T-helper 2 cell treated with Interferon-gamma antibody and Interleukin-4, amounts not matched to agents 100 ng/mL and 5 ng/mL, for 36 hours (primary cell): Measurements from ENCODE around the gene MACROD2. TPM values are rescaled to one million over a fixed set of nuclear protein-coding genes. Genes with fewer than 3 reads are reported as not detected.

Experiments used
- intact Hi-C: fragments of 100-400 bp; cut with micrococcal nuclease; formaldehyde crosslinking; loops from one replicate; pipeline ENCODE4 v1.15.1; 2023
- total RNA-seq: library from RNA; stranded (reverse); gene quantifications from 2 replicates; pipeline ENCODE4 v1.2.3, GENCODE V29; 2022

MACROD2 gene
- total RNA-seq, 1 donor from 2014 or later = not detected

GRCh38 chr20:14062171-14062570 lies 66.9 kb downstream of the MACROD2 start:
- intact Hi-C loops = no loop called here

GRCh38 chr20:14062786-14063185 lies 67.5 kb downstream of the MACROD2 start:
- intact Hi-C loops = no loop called here

- intact Hi-C loops = no loop called here
These were observed 69.0 kb downstream of the MACROD2 start for GRCh38 chr20:14064333-14064732.

GRCh38 chr20:14064921-14065320 lies 69.6 kb downstream of the MACROD2 start:
- intact Hi-C loops = no loop called here

- intact Hi-C loops = no loop called here
These were observed 70.5 kb downstream of the MACROD2 start for GRCh38 chr20:14065774-14066173.

- intact Hi-C loops = no loop called here
These were observed 72.3 kb downstream of the MACROD2 start for GRCh38 chr20:14067603-14068002.

GRCh38 chr20:14069796-14070195 lies 74.5 kb downstream of the MACROD2 start:
- intact Hi-C loops = no loop called here

GRCh38 chr20:14093652-14094051 lies 98.3 kb downstream of the MACROD2 start:
- intact Hi-C loops = no loop called here

- intact Hi-C loops = no loop called here
These were observed 102.9 kb downstream of the MACROD2 start for GRCh38 chr20:14098261-14098660.

GRCh38 chr20:14113416-14113815 lies 118.1 kb downstream of the MACROD2 start:
- intact Hi-C loops = no loop called here

GRCh38 chr20:14114065-14114704 lies 118.9 kb downstream of the MACROD2 start:
- intact Hi-C loops = no loop called here

- intact Hi-C loops = no loop called here
These were observed 120.7 kb downstream of the MACROD2 start for GRCh38 chr20:14116037-14116436.

GRCh38 chr20:14117768-14118167 lies 122.5 kb downstream of the MACROD2 start:
- intact Hi-C loops = no loop called here

- intact Hi-C loops = no loop called here
These were observed 131.5 kb downstream of the MACROD2 start for GRCh38 chr20:14126856-14127255.

GRCh38 chr20:14127514-14128223 lies 132.4 kb downstream of the MACROD2 start:
- intact Hi-C loops = no loop called here

- intact Hi-C loops = no loop called here
These were observed 138.7 kb downstream of the MACROD2 start for GRCh38 chr20:14134004-14134403.

GRCh38 chr20:14142171-14142570 lies 146.9 kb downstream of the MACROD2 start:
- intact Hi-C loops = no loop called here

GRCh38 chr20:14142964-14143627 lies 147.8 kb downstream of the MACROD2 start:
- intact Hi-C loops = no loop called here

GRCh38 chr20:14148042-14148441 lies 152.7 kb downstream of the MACROD2 start:
- intact Hi-C loops = no loop called here

- intact Hi-C loops = no loop called here
These were observed 160.0 kb downstream of the MACROD2 start for GRCh38 chr20:14155361-14155760.

- intact Hi-C loops = no loop called here
These were observed 183.2 kb downstream of the MACROD2 start for GRCh38 chr20:14178528-14178927.

- intact Hi-C loops = no loop called here
These were observed 183.6 kb downstream of the MACROD2 start for GRCh38 chr20:14178952-14179351.
